NCI-H1694 treated with DMSO at 0.1 percent for 48 hours (cell line): ENCODE measurements around the gene AEN.

ENCODE experiments used
- DNase-seq: peaks from one replicate; lab custom pipeline; 2025; lab: John Stamatoyannopoulos, UW

AEN gene

GRCh38 chr15:88613074-88613944 lies 7.8 kb upstream of the AEN start:
- no peak for DNase-seq

GRCh38 chr15:88615303-88616107 lies 5.6 kb upstream of the AEN start:
- DNase-seq = no peak

- no peak for DNase-seq
Observed at GRCh38 chr15:88616240-88616639, 4.9 kb upstream of the AEN start.

GRCh38 chr15:88617031-88617722 lies 4.0 kb upstream of the AEN start:
- no peak for DNase-seq

GRCh38 chr15:88617790-88618189 lies 3.4 kb upstream of the AEN start:
- no peak for DNase-seq

- no peak for DNase-seq
Observed at GRCh38 chr15:88618686-88619085, 2.5 kb upstream of the AEN start.

- DNase-seq = no peak
Observed at GRCh38 chr15:88619796-88620195, 1.3 kb upstream of the AEN start.

- DNase-seq = peak; percentile 7
Observed at GRCh38 chr15:88621789-88622604, 857 bp downstream of the AEN start.

- no peak for DNase-seq
Observed at GRCh38 chr15:88622605-88622975, 1.4 kb downstream of the AEN start.

- DNase-seq = no peak
Observed at GRCh38 chr15:88623061-88623460, 1.9 kb downstream of the AEN start.

GRCh38 chr15:88623632-88624031 lies 2.5 kb downstream of the AEN start:
- DNase-seq = no peak

- peak; percentile 5 for DNase-seq
Observed at GRCh38 chr15:88624156-88624970, 3.2 kb downstream of the AEN start.

GRCh38 chr15:88624971-88625490 lies 3.9 kb downstream of the AEN start:
- DNase-seq = no peak

- DNase-seq = no peak
Observed at GRCh38 chr15:88625943-88626741, 5.0 kb downstream of the AEN start.

- DNase-seq = no peak
Observed at GRCh38 chr15:88627463-88627862, 6.3 kb downstream of the AEN start.

GRCh38 chr15:88628018-88628654 lies 7.0 kb downstream of the AEN start:
- no peak for DNase-seq

- DNase-seq = no peak
Observed at GRCh38 chr15:88629071-88629470, 7.9 kb downstream of the AEN start.

GRCh38 chr15:88630141-88630721 lies 9.1 kb downstream of the AEN start:
- no peak for DNase-seq
